GM10266 (cell line): ENCODE data around the gene REEP1.
A peak's percentile ranks its signal among the peaks of the same experiment; 100 is the strongest.

Source experiments
- DNase-seq: peaks from one replicate; pipeline ENCODE4 v3.0.0; 2012; ENCODE audit errors: extremely low spot score
- TF ChIP-seq, protein P1 (sequence below): IDR thresholded peaks from 2 replicates; pipeline ENCODE4 v1.5.1; 2012; ENCODE audit warnings: mild to moderate bottlenecking, low read depth; ENCODE audit not compliant: control insufficient read depth, insufficient read depth; ENCODE audit errors: missing control alignments

Gene REEP1, protein sequence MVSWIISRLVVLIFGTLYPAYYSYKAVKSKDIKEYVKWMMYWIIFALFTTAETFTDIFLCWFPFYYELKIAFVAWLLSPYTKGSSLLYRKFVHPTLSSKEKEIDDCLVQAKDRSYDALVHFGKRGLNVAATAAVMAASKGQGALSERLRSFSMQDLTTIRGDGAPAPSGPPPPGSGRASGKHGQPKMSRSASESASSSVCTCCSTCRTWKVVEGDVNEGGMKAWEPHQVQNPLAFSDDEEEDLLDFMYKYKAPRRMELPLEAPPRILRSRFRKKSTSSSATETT

DNA sequence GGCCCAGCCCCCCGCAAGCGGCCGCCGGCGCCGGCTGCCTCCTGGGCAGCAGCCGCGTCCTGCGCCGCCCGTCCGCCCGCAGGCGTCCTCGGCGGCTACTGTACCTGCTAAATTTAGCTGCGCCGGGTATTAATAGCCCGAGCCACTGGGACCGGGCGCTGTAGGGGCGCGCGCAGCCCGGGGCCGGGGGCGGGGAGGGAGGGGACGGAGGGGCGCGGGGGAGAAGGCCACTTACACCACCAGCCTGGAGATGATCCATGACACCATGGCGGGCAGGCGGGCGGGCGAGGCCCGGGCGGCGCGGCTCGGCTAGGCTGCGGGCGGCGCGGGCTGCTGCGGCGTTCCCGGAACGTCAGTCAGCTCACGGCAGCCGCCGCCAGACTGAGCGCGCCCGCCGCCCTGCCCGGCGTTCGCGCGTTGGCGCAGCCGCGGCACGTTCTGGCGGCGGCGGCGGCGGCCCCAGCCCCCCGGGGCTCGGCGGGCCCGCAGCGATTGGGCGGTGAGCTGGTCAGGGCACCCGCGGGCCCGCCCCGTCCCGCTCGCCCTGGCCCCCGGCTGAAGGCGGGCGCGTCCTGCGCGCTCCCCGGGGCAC lies at the start of gene REEP1:
REEP1 (minus strand) TSS at position 383 of the 592 bp plus-strand sequence; CDS start at position 267, 116 bp downstream.
- peak; percentile 72 for DNase-seq
- TF ChIP-seq, protein P1, sequence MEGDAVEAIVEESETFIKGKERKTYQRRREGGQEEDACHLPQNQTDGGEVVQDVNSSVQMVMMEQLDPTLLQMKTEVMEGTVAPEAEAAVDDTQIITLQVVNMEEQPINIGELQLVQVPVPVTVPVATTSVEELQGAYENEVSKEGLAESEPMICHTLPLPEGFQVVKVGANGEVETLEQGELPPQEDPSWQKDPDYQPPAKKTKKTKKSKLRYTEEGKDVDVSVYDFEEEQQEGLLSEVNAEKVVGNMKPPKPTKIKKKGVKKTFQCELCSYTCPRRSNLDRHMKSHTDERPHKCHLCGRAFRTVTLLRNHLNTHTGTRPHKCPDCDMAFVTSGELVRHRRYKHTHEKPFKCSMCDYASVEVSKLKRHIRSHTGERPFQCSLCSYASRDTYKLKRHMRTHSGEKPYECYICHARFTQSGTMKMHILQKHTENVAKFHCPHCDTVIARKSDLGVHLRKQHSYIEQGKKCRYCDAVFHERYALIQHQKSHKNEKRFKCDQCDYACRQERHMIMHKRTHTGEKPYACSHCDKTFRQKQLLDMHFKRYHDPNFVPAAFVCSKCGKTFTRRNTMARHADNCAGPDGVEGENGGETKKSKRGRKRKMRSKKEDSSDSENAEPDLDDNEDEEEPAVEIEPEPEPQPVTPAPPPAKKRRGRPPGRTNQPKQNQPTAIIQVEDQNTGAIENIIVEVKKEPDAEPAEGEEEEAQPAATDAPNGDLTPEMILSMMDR, result no peak

DNA sequence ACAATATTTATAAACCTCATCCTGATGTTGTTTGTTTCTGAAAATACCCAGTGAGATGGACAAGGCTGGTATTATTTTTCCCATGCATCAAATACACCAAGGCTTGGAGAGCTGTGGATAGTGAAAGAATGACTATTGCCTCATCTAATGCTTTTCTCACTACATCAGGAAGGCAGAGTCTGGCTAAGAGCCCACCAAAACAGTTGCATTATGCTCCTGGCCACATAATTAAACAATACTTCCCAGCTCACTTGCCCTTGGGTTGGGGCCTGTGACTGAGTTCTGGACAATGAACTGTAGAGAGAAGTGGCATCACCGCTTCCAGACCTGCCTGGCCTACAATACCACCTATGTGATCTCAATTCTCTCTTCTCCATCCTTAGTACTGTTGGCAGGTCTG lies 46.4 kb upstream of the REEP1 start:
- TF ChIP-seq, protein P1, result no peak
- DNase-seq, result no peak

DNA sequence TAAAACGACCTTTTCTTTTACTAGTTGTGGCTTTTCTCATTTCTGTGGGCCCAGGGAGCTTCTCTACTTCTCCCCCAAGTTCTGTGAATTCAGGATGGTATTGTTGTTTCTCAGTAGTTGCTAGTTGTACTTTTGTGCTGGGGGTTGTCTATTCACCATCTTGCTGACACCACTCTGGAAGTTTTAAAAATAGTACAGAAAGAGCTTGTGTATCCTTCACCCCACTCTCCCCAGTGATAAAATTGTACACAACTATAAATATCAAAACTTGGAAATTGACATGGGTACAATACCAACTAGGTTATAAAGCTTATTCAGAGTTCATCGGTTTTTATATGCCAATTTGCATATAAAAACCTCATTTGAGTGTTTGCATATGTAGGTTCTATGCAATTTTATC lies 45.3 kb upstream of the REEP1 start:
- TF ChIP-seq, protein P1, result no peak
- no peak for DNase-seq

DNA sequence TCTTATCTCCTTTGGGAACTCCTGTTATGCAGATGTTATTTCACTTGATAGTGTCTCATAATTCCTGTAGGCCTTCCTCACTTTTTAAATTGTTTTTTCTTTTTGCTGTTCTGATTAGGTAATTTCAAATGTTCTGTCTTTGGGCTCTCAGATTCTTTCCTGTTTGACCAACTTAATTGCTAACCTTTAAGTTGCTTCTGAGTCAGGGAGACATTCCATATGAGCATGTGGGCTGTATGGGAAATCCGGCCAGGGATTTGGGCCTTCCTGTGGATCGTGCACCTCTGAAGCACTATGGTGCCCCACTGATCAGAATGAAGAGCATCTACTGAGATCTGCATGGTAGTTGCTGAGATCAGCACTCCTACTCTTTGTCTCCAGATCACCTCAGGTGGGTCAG lies 44.7 kb upstream of the REEP1 start:
- DNase-seq, result no peak
- TF ChIP-seq, protein P1, result no peak

DNA sequence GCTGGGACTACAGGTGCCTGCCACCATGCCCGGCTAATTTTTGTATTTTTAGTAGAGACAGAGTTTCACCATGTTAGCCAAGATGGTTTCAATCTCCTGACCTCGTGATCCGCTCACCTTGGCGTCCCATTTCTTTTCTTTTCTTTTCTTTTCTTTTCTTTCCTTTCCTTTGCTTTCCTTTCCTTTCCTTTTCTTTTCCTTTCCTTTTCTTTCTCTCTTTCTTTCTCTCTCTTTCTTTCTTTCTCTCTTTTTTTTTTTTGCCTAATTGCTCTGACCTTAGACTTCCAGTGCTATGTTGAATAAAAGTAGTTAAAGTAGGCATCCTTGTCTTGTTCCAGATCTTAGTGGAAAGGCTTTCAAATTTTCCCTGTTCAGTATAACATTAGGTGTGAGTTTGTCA lies 41.0 kb upstream of the REEP1 start:
- TF ChIP-seq, protein P1, result no peak
- DNase-seq, result no peak

DNA sequence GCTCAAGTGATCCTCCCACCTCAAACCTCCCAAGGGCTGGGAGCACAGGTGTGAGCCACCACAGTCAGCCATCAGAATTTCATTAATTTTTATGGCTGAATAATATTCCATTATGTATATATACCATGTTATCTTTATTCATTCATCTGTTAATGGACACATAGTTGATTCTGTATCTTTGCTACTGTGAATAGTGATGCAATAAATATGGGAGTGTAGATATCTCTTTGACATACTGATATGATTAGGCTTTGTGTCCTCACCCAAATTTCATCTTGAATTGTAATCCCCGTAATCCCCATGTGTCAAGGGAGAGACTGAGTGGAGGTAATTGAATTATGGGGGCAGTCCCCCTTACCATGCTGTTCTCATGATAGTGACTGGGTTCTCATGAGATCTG lies 38.2 kb upstream of the REEP1 start:
- TF ChIP-seq, protein P1, result no peak
- DNase-seq, result no peak
